Vein endothelial cell (primary cell): Measurements from ENCODE around the gene CRYGC. TPM values are rescaled to one million over a fixed set of nuclear protein-coding genes. Genes with fewer than 3 reads are reported as not detected.

Source experiments
- total RNA-seq: library from RNA; depleted of rRNA; stranded (reverse); fragments of >200 nt; gene quantifications from 2 replicates; pipeline ENCODE4 v1.2.3, GENCODE V29; 2012

CRYGC gene
- not detected in 2 replicates for total RNA-seq

GRCh38 chr2:208129744-208130711 is at the start of gene CRYGC:
Gene CRYGC (minus strand): TSS chr2:208129828. CDS start chr2:208129792, 36 bp downstream.

GRCh38 chr2:208163489-208163888 is 33.9 kb upstream of the CRYGC start, which contains the start of gene CRYGA:
Gene CRYGA (minus strand): TSS chr2:208163589. CDS start chr2:208163556, 33 bp downstream.

DNA sequence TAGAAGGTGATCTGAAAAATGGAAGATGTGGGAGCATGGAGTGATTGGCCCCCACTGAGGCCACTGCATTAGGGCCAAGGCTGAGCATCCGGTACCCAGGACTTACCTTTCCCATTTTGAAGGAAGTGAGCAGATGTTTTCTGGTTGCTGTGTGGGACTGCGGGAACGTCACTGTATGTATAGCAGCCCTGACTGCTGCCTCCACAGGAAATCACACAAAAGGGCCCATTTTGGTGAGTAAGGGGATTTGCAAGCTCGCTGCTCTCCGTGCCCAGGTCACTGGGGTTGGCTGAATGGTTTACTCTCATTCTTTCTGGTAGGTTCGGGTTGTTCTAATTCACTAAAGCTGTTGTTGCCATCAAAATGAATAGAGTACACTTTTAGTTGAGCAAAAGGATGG is 16.4 kb upstream of the CRYGC start, which contains the start of gene CRYGB:
Gene CRYGB (minus strand): TSS at position 153 of the 400 bp plus-strand sequence. CDS start 38 bp downstream, at position 115.

GRCh38 chr2:208124013-208124715 is 5.5 kb downstream of the CRYGC start, which contains the start of gene CRYGD:
Gene CRYGD (minus strand): TSS chr2:208124524. CDS start chr2:208124473, 51 bp downstream.

Other genes starting within 250 kb of the CRYGC start
- 11.5 and 12.4 TPM in 2 replicates for gene PLEKHM3, start 104.3 kb downstream of the CRYGC start, total RNA-seq
- gene CRYGD, start 5.3 kb downstream of the CRYGC start, total RNA-seq, result not detected in 2 replicates
- not detected in 2 replicates for gene CRYGB, start 16.3 kb upstream of the CRYGC start, total RNA-seq
- gene CRYGA, start 33.8 kb upstream of the CRYGC start, total RNA-seq, result not detected in 2 replicates
- not detected in 2 replicates for gene C2orf80, start 60.2 kb upstream of the CRYGC start, total RNA-seq
- gene IDH1, start 125.2 kb upstream of the CRYGC start, total RNA-seq, result 54.9 and 112 TPM in 2 replicates
- gene PIKFYVE, start 136.4 kb upstream of the CRYGC start, total RNA-seq, result 33.3 and 39.1 TPM in 2 replicates